H1 (cell line): ENCODE data around the gene ST6GALNAC3. TPM values are rescaled to one million over a fixed set of nuclear protein-coding genes. Genes with fewer than 3 reads are reported as not detected.

Source experiments
- CTCF ChIA-PET: fragments of 300-600 bp; sonication (Branson Sonifier 250); formaldehyde crosslinking; loops from one replicate; lab custom pipeline; 2021; ENCODE audit not compliant: partially characterized antibody; lab: Charles Lee
- POLR2A ChIA-PET: fragments of 300-600 bp; sonication (Branson Sonifier 250); formaldehyde crosslinking; loops from one replicate; lab custom pipeline; 2021; ENCODE audit warnings: inconsistent platforms; ENCODE audit not compliant: partially characterized antibody; lab: Charles Lee
- DNase-seq, 2 experiments: peaks; one replicate each; pipeline versions ENCODE4 v3.0.0 to v3.0.0-alpha.2; 2010 to 2022; ENCODE audit warnings: low spot score in 2 of 2, low read depth in 1 of 2, mixed read lengths in 1 of 2
- FAIRE-seq: peaks from 2 replicates; lab custom pipeline; 2011; peaks lifted over from hg19 to GRCh38; lab: Jason Lieb, UNC
- H2AFZ ChIP-seq: 2 replicates; pipeline ENCODE4 v1.8.1; 2012; ENCODE audit warnings: low read length, inconsistent platforms
- H2AK5ac ChIP-seq: 2 replicates; pipeline ENCODE4 v1.6.1; 2013; ENCODE audit warnings: low read depth, low read length
- H2BK120ac ChIP-seq: replicated peaks from 2 replicates; pipeline ENCODE3; 2013; ENCODE audit warnings: low read depth, low read length, inconsistent platforms
- H2BK12ac ChIP-seq: 2 replicates; pipeline ENCODE4 v1.6.1; 2013; ENCODE audit warnings: low read depth, low read length
- H2BK15ac ChIP-seq: 2 replicates; pipeline ENCODE4 v1.6.1; 2013; ENCODE audit warnings: low read length
- H2BK20ac ChIP-seq: 2 replicates; pipeline ENCODE4 v1.6.1; 2013; ENCODE audit warnings: low read length
- H2BK5ac ChIP-seq: 2 replicates; pipeline ENCODE4 v1.6.1; 2013; ENCODE audit warnings: low read depth, low read length
- H3K14ac ChIP-seq: 2 replicates; pipeline ENCODE4 v1.6.1; 2013; ENCODE audit warnings: inconsistent platforms; ENCODE audit not compliant: insufficient read length
- H3K18ac ChIP-seq: 2 replicates; pipeline ENCODE4 v1.6.1; 2013; ENCODE audit warnings: low read length; ENCODE audit errors: extremely low read depth
- H3K23ac ChIP-seq: 2 replicates; pipeline ENCODE4 v1.6.1; 2013; ENCODE audit warnings: inconsistent platforms; ENCODE audit not compliant: insufficient read length
- H3K23me2 ChIP-seq: 2 replicates; pipeline ENCODE4 v1.6.1; 2013; ENCODE audit warnings: low read depth, low read length
- H3K27ac ChIP-seq: 2 replicates; pipeline ENCODE4 v1.6.1; 2011; ENCODE audit warnings: low read depth, low read length, inconsistent platforms
- H3K27me3 ChIP-seq, 4 experiments: replicated peaks in 1 of 4; 1 replicate in 1 of 4; 2 replicates in 3 of 4; pipeline versions ENCODE4 v1.6.1 to v1.8.1; 2011 to 2013; ENCODE audit warnings: low read length in 3 of 4, mild to moderate bottlenecking in 3 of 4, inconsistent platforms in 2 of 4, mixed read lengths in 2 of 4, moderate library complexity in 1 of 4; ENCODE audit not compliant: control insufficient read depth in 3 of 4, insufficient read depth in 3 of 4; ENCODE audit errors: extremely low read depth in 1 of 4
- H3K36me3 ChIP-seq, 4 experiments: 2 replicates each; pipeline versions ENCODE4 v1.6.1 to v1.8.1; 2011 to 2013; ENCODE audit warnings: mild to moderate bottlenecking in 4 of 4, low read length in 3 of 4, moderate library complexity in 2 of 4, control low read depth in 1 of 4, inconsistent platforms in 1 of 4; ENCODE audit not compliant: insufficient read depth in 4 of 4, control insufficient read depth in 2 of 4
- H3K4ac ChIP-seq: replicated peaks from 2 replicates; pipeline ENCODE3; 2013; ENCODE audit warnings: low read length, low read depth, mixed read lengths, inconsistent platforms; ENCODE audit not compliant: insufficient read length
- H3K4me1 ChIP-seq, 4 experiments: replicated peaks in 1 of 4; 1 replicate in 1 of 4; 2 replicates in 3 of 4; pipeline versions ENCODE4 v1.6.1 to v1.8.1; 2011 to 2013; ENCODE audit warnings: low read length in 3 of 4, inconsistent platforms in 2 of 4, mixed read lengths in 1 of 4; ENCODE audit not compliant: insufficient read depth in 4 of 4, control insufficient read depth in 3 of 4
- H3K4me2 ChIP-seq, 2 experiments: 2 replicates each; pipeline versions ENCODE4 v1.6.1 to v1.8.1; 2011 to 2013; ENCODE audit warnings: low read depth in 2 of 2, low read length in 2 of 2, control low read depth in 1 of 2, inconsistent platforms in 1 of 2, mild to moderate bottlenecking in 1 of 2; ENCODE audit not compliant: insufficient read depth in 1 of 2
- H3K4me3 ChIP-seq, 4 experiments: fragments of 200-600, 300-600 bp in 1 of 4; sonication (generic), shearing (Covaris generic), sonication (Bioruptor Twin) in 1 of 4; 2 replicates each; pipeline versions ENCODE4 v1.5.1 to v1.8.1; 2011 to 2016; ENCODE audit warnings: low read length in 4 of 4, low read depth in 3 of 4, control low read depth in 2 of 4, inconsistent platforms in 2 of 4, mild to moderate bottlenecking in 2 of 4, mixed read lengths in 1 of 4, moderate library complexity in 1 of 4; ENCODE audit not compliant: insufficient read depth in 2 of 4; ENCODE audit errors: extremely low read depth in 1 of 4
- H3K56ac ChIP-seq: replicated peaks from 2 replicates; pipeline ENCODE3; 2013; ENCODE audit warnings: low read depth, mild to moderate bottlenecking, mixed read lengths, low read length, inconsistent platforms; ENCODE audit not compliant: insufficient read length
- H3K79me1 ChIP-seq: 2 replicates; pipeline ENCODE4 v1.6.1; 2013; ENCODE audit warnings: low read depth, low read length, control low read depth
- H3K79me2 ChIP-seq, 2 experiments: 2 replicates each; pipeline versions ENCODE4 v1.6.1 to v1.8.1; 2012 to 2013; ENCODE audit warnings: low read length in 2 of 2, mild to moderate bottlenecking in 2 of 2, inconsistent platforms in 1 of 2; ENCODE audit not compliant: insufficient read depth in 2 of 2, control insufficient read depth in 1 of 2
- H3K9ac ChIP-seq, 4 experiments: replicated peaks in 1 of 4; 1 replicate in 1 of 4; 2 replicates in 3 of 4; pipeline versions ENCODE4 v1.6.1 to v1.8.1; 2011 to 2013; ENCODE audit warnings: low read depth in 3 of 4, low read length in 3 of 4, control low read depth in 2 of 4, mild to moderate bottlenecking in 2 of 4, moderate library complexity in 2 of 4, inconsistent platforms in 1 of 4; ENCODE audit errors: extremely low read depth in 1 of 4
- H3K9me3 ChIP-seq, 2 experiments: 2 replicates each; pipeline versions ENCODE4 v1.6.1 to v1.8.1; 2012 to 2013; ENCODE audit warnings: mild to moderate bottlenecking in 2 of 2, moderate library complexity in 2 of 2, control low read depth in 1 of 2, inconsistent platforms in 1 of 2, low read depth in 1 of 2, low read length in 1 of 2, mixed read lengths in 1 of 2; ENCODE audit not compliant: insufficient read depth in 2 of 2
- H4K20me1 ChIP-seq, 2 experiments: replicated peaks in 1 of 2; 2 replicates each; pipeline versions ENCODE3 to v1.8.1; 2011 to 2013; ENCODE audit warnings: inconsistent platforms in 2 of 2, low read length in 2 of 2, mild to moderate bottlenecking in 1 of 2; ENCODE audit not compliant: insufficient read depth in 2 of 2, control insufficient read depth in 1 of 2
- H4K5ac ChIP-seq: 2 replicates; pipeline ENCODE4 v1.6.1; 2013; ENCODE audit warnings: low read length, low read depth, mixed read lengths, inconsistent platforms; ENCODE audit not compliant: insufficient read length
- H4K8ac ChIP-seq: 2 replicates; pipeline ENCODE4 v1.8.0; 2013; ENCODE audit warnings: mild to moderate bottlenecking, moderate library complexity, low read length, inconsistent platforms; ENCODE audit not compliant: insufficient read depth; ENCODE audit errors: extremely low read depth
- H4K91ac ChIP-seq: replicated peaks from 2 replicates; pipeline ENCODE3; 2013; ENCODE audit warnings: low read length, mixed read lengths, inconsistent platforms; ENCODE audit not compliant: insufficient read length
- ATF3 ChIP-seq: IDR thresholded peaks from 2 replicates; pipeline ENCODE4 v1.6.1; 2011; ENCODE audit warnings: low read depth, mild to moderate bottlenecking, low read length; ENCODE audit not compliant: insufficient read depth
- BACH1 ChIP-seq: IDR thresholded peaks from 2 replicates; pipeline ENCODE4 v1.6.1; 2012; ENCODE audit warnings: low read length, improper control_type of control experiment
- CBX8 ChIP-seq: fragments of 300-800, 300-1000 bp; sonication (generic); IDR thresholded peaks from 2 replicates; pipeline ENCODE4 v1.7.1; 2016; ENCODE audit warnings: low read depth, low read length, borderline replicate concordance
- CHD2 ChIP-seq: IDR thresholded peaks from 2 replicates; pipeline ENCODE4 v1.6.1; 2012; ENCODE audit warnings: low read length, improper control_type of control experiment
- HDAC2 ChIP-seq, 2 experiments: fragments of 300-600 bp in 1 of 2; sonication (generic) in 1 of 2; IDR thresholded peaks; 2 replicates each; pipeline ENCODE4 v1.6.1; 2011 to 2012; ENCODE audit warnings: low read depth in 2 of 2, low read length in 2 of 2, mild to moderate bottlenecking in 2 of 2, moderate library complexity in 2 of 2, borderline replicate concordance in 1 of 2, inconsistent platforms in 1 of 2
- HDAC6 ChIP-seq: IDR thresholded peaks from one replicate; pipeline ENCODE4 v1.7.1; 2012; ENCODE audit warnings: low read depth, mild to moderate bottlenecking, inconsistent platforms, low read length, moderate library complexity
- JUN ChIP-seq: IDR thresholded peaks from 2 replicates; pipeline ENCODE4 v1.6.1; 2011; ENCODE audit warnings: low read depth, mild to moderate bottlenecking, improper control_type of control experiment, low read length
- KDM5A ChIP-seq: fragments of 200-600 bp; IDR thresholded peaks from 2 replicates; pipeline ENCODE4 v1.7.1; 2012; ENCODE audit warnings: mild to moderate bottlenecking, low read length, inconsistent platforms, mixed read lengths
- NRF1 ChIP-seq: IDR thresholded peaks from 2 replicates; pipeline ENCODE4 v1.6.1; 2011; ENCODE audit warnings: mild to moderate bottlenecking, low read depth, low read length, improper control_type of control experiment
- PHF8 ChIP-seq: fragments of 200-600 bp; sonication (generic); conservative IDR thresholded peaks from 2 replicates; pipeline ENCODE4 v1.7.1; 2012; ENCODE audit warnings: low read depth, mild to moderate bottlenecking, inconsistent platforms, low read length, moderate library complexity
- POLR2AphosphoS5 ChIP-seq: IDR thresholded peaks from 2 replicates; pipeline ENCODE4 v1.6.1; 2011; ENCODE audit warnings: low read depth, low read length
- RAD21 ChIP-seq, 2 experiments: IDR thresholded peaks in 1 of 2; conservative IDR thresholded peaks in 1 of 2; 2 replicates each; pipeline ENCODE4 v1.6.1; 2011; ENCODE audit warnings: low read depth in 2 of 2, low read length in 2 of 2, improper control_type of control experiment in 1 of 2, inconsistent platforms in 1 of 2, mild to moderate bottlenecking in 1 of 2, moderate library complexity in 1 of 2
- SRF ChIP-seq: IDR thresholded peaks from 2 replicates; pipeline ENCODE4 v1.6.1; 2011; ENCODE audit warnings: mild to moderate bottlenecking, low read depth, low read length, moderate library complexity
- TEAD4 ChIP-seq: IDR thresholded peaks from 2 replicates; pipeline ENCODE4 v1.6.1; 2012; ENCODE audit warnings: low read depth, low read length, inconsistent platforms, mixed read lengths
- WGBS, 2 experiments: shearing (Covaris generic) in 1 of 2; methylation state at CpG; one replicate each; pipeline versions ENCODE4 v1.1.6 to v1.1.7; 2013 to 2015; ENCODE audit warnings: low lambda C conversion rate in 2 of 2, mixed read lengths in 2 of 2, inconsistent platforms in 1 of 2, low coverage in 1 of 2, missing lambda C conversion rate in 1 of 2; ENCODE audit not compliant: insufficient replicate concordance in 2 of 2, insufficient coverage in 1 of 2, insufficient read length in 1 of 2; ENCODE audit errors: extremely low coverage in 1 of 2, missing lambda C conversion rate in 1 of 2; 5-methylcytosine and 5-hydroxymethylcytosine counted together
- polyA plus RNA-seq, 7 experiments: library from polyadenylated mRNA; depleted of rRNA in 3 of 7; stranded (reverse) in 5 of 7; unstranded in 2 of 7; fragments of >200 nt in 5 of 7; fragments of 200-250 nt in 2 of 7; gene quantifications; 1 replicate in 5 of 7; 2 replicates in 1 of 7; 4 replicates in 1 of 7; pipeline versions ENCODE4 v1.2.1 to v1.2.3, GENCODE V29; 2011 to 2013; ENCODE audit warnings: missing spikeins in 2 of 7, mixed read lengths in 2 of 7
- total RNA-seq: library from RNA; stranded (reverse); fragmentation: NEBNext Ultra II Directional; extraction: Animal tissue kit (Norgen Biotek cat#: 25700); gene quantifications from 2 replicates; pipeline ENCODE4 v1.2.1, GENCODE V29; 2021

ST6GALNAC3 gene
- total and polyA plus RNA-seq, 2 of the 8 experiments (the other 6 are each of a cell fraction or from before 2014, with no cell fraction given): 4.9 to 19.0 TPM

- WGBS, 2 experiments: 88% methylated on average over 3 of the region's 3 CpGs; no CpG with 5 or more reads in 1 of the 2 experiments
- Histone ChIP-seq H2BK120ac (no peak overlapping the region), H3K4me1 (no peaks in the 10 kb centered on the region), H2BK15ac (no peak overlapping the region), H4K5ac (no peak overlapping the region), H4K8ac (no peak overlapping the region), H3K79me1 (no peaks in the 10 kb centered on the region), H3K4me2 (no peak overlapping the region), H3K4ac (no peak overlapping the region), H3K14ac (no peak overlapping the region), H2AK5ac (no peak overlapping the region), H3K4me3 (no peak overlapping the region), H3K23me2 (no peaks in the 10 kb centered on the region; the same call in 1 of the 2 replicates), H3K27ac (no peak overlapping the region), H3K23ac (no peak overlapping the region), H3K9ac (no peak overlapping the region), H3K36me3 (no peaks in the 10 kb centered on the region), H2BK20ac (no peak overlapping the region), H2AFZ (no peak overlapping the region), H4K91ac (no peak overlapping the region), H3K56ac (no peak overlapping the region), H3K79me2 (no peaks in the 10 kb centered on the region), H3K9me3 (no peaks in the 10 kb centered on the region), H2BK5ac (no peak overlapping the region), H4K20me1 (no peaks in the 10 kb centered on the region), H3K27me3 (no peaks in the 10 kb centered on the region), H2BK12ac (no peak overlapping the region), H3K18ac (no peak overlapping the region)
- DNase-seq: no peak
- POLR2A ChIA-PET: no interaction called here
- CTCF ChIA-PET: no interaction called here
- no peak for FAIRE-seq
- TF ChIP-seq JUN: no peak
- TF ChIP-seq NRF1: no peak
- TF ChIP-seq ATF3: no peak
- TF ChIP-seq KDM5A: no peak
- TF ChIP-seq CBX8: no peak
- no peak for TF ChIP-seq HDAC6
- no peak for TF ChIP-seq PHF8
- no peak for TF ChIP-seq HDAC2 (IDR thresholded peaks at IDR 0.05; ENCODE audit: borderline replicate concordance in 1 of 2, low read depth in 2 of 2, low read length in 2 of 2)
- TF ChIP-seq TEAD4: no peak
- TF ChIP-seq SRF: no peak
- no peak for TF ChIP-seq CHD2
- no peak for TF ChIP-seq POLR2AphosphoS5
- TF ChIP-seq BACH1: no peak
- no peak for TF ChIP-seq RAD21 (IDR thresholded peaks at IDR 0.05 in 1 of 2, conservative IDR thresholded peaks at IDR 0.05 in 1 of 2; ENCODE audit: low read depth in 2 of 2, low read length in 2 of 2)
Measured at GRCh38 chr1:76371941-76372340, 297.4 kb downstream of the ST6GALNAC3 start.
